Effector memory CD4-positive, alpha-beta T cell (primary cell): ENCODE measurements around the gene SLC25A1.

Experiments
- DNase-seq, 3 donors: peaks; one replicate each; pipeline ENCODE4 v3.0.0-alpha.2; 2020
- H3K27ac ChIP-seq: 2 replicates; pipeline ENCODE4 v1.7.0; 2013; ENCODE audit warnings: mild to moderate bottlenecking, low read length, moderate library complexity; ENCODE audit not compliant: insufficient read depth, poor library complexity, severe bottlenecking
- H3K27me3 ChIP-seq: replicated peaks from 2 replicates; pipeline ENCODE4 v1.7.0; 2013; ENCODE audit warnings: mild to moderate bottlenecking, low read length; ENCODE audit not compliant: insufficient read depth, control insufficient read depth, poor library complexity, severe bottlenecking
- H3K36me3 ChIP-seq: 2 replicates; pipeline ENCODE4 v1.7.0; 2013; ENCODE audit warnings: mild to moderate bottlenecking, low read length, moderate library complexity; ENCODE audit not compliant: control insufficient read depth, insufficient read depth
- H3K4me1 ChIP-seq: 2 replicates; pipeline ENCODE4 v1.7.0; 2013; ENCODE audit warnings: low read length, mild to moderate bottlenecking; ENCODE audit not compliant: control insufficient read depth, insufficient read depth, poor library complexity, severe bottlenecking
- H3K4me3 ChIP-seq: 2 replicates; pipeline ENCODE4 v1.7.0; 2013; ENCODE audit warnings: low read length, low read depth, mild to moderate bottlenecking; ENCODE audit not compliant: insufficient read depth, poor library complexity, severe bottlenecking
- H3K9me3 ChIP-seq: 2 replicates; pipeline ENCODE4 v1.7.0; 2013; ENCODE audit warnings: mild to moderate bottlenecking, low read length, moderate library complexity; ENCODE audit not compliant: control insufficient read depth

The SLC25A1 gene

GRCh38 chr22:19218541-19219233 lies 40.2 kb upstream of the SLC25A1 start:
- Histone ChIP-seq H3K4me1 (no peaks in the 10 kb centered on the region), H3K9me3 (no peaks in the 10 kb centered on the region), H3K4me3 (no peak overlapping the region), H3K27ac (no peak overlapping the region), H3K27me3 (no peaks in the 10 kb centered on the region), H3K36me3 (no peaks in the 10 kb centered on the region)
- no peak for DNase-seq

- Histone ChIP-seq H3K4me3 (no peak overlapping the region), H3K27me3 (no peaks in the 10 kb centered on the region), H3K36me3 (no peaks in the 10 kb centered on the region), H3K9me3 (no peaks in the 10 kb centered on the region), H3K27ac (no peak overlapping the region), H3K4me1 (no peaks in the 10 kb centered on the region)
- no peak for DNase-seq
Measured at GRCh38 chr22:19216579-19216978, 38.0 kb upstream of the SLC25A1 start.

DNA sequence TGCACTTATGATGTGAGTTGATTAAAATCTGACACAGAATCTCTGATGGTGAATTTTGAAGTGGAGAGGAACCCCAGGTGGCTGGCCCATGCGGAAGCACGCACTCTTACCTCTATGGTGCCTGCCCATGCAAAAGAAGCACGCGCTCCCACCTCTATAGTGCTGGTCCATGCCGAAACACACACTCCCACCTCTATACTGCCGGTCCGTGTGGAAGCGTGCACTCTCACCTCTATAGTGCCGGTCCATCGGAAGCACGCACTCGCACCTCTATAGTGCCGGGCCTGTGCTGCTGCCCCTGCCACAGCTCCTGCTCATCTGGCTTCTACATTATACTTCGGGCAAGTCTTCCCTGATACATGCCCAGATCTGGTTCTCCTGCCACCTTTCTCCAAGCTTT lies 36.8 kb upstream of the SLC25A1 start:
- H3K36me3 ChIP-seq = no peaks in the 10 kb centered on the region
- H3K4me3 ChIP-seq = no peak overlapping the region
- no peak for DNase-seq
- H3K27me3 ChIP-seq = no peaks in the 10 kb centered on the region
- H3K9me3 ChIP-seq = no peaks in the 10 kb centered on the region
- H3K4me1 ChIP-seq = no peaks in the 10 kb centered on the region
- no peak overlapping the region for H3K27ac ChIP-seq

DNA sequence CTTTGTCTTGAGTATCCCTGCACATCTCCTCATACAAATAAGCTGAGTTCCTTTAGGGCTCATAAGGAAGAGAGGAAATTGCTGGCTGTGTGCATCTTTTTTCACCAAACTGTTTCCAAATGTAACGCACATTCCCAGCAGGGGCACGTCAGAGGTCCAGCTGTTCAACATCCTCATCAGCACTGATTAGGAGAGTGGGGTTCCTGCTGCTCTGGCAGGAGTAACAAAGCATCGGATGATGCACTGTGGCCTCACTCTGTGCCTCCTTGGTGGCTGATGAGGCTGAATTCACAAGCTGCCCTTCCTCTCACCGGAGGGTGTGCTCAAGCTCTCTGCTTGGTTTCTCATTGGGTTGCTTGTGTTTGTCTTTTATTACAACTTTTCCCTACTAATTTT lies 35.5 kb upstream of the SLC25A1 start:
- Histone ChIP-seq H3K4me3 (no peak overlapping the region), H3K4me1 (no peaks in the 10 kb centered on the region), H3K27ac (no peak overlapping the region), H3K27me3 (no peaks in the 10 kb centered on the region), H3K9me3 (no peaks in the 10 kb centered on the region), H3K36me3 (no peaks in the 10 kb centered on the region)
- no peak for DNase-seq

DNA sequence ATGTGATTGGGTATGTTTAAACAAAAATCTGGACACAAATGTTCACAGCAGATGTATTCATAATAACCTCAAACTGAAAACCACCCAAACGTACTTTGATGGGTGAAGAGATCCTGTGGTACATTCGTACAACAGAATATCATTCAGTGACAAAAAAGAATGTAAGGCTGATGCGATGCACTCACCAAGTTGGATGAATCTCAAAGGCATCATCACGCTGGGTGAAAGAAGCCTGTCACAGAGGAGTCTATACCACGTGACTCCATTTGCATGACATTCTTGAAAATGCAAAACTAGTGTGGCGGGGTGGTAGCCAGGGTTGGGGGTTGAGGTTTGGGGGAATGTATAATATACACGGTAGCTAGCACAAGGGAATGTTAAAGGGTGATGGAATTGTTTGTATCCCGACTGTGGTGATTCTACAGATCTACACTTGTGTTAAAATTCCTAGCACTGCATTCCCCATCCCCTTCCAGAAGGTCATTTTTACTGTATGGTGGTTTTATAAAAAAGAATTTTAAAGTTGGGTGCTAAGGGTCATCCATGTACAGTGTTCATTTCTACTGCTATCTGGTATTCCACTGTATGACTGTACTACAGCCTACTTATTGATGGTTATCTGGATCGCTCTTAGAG lies 35.0 kb upstream of the SLC25A1 start:
- Histone ChIP-seq H3K36me3 (no peaks in the 10 kb centered on the region), H3K9me3 (no peaks in the 10 kb centered on the region), H3K27me3 (no peaks in the 10 kb centered on the region), H3K27ac (no peak overlapping the region), H3K4me1 (no peaks in the 10 kb centered on the region), H3K4me3 (no peak overlapping the region)
- no peak for DNase-seq

GRCh38 chr22:19213001-19213400 lies 34.5 kb upstream of the SLC25A1 start:
- no peak overlapping the region for H3K27ac ChIP-seq
- no peaks in the 10 kb centered on the region for H3K4me1 ChIP-seq
- no peaks in the 10 kb centered on the region for H3K36me3 ChIP-seq
- H3K4me3 ChIP-seq = no peak overlapping the region
- DNase-seq = no peak
- no peaks in the 10 kb centered on the region for H3K9me3 ChIP-seq
- H3K27me3 ChIP-seq = no peaks in the 10 kb centered on the region

- Histone ChIP-seq H3K9me3 (no peaks in the 10 kb centered on the region), H3K27me3 (no peaks in the 10 kb centered on the region), H3K27ac (no peak overlapping the region), H3K36me3 (no peaks in the 10 kb centered on the region), H3K4me3 (no peak overlapping the region), H3K4me1 (no peaks in the 10 kb centered on the region)
- DNase-seq = no peak
Measured at GRCh38 chr22:19212302-19212870, 33.9 kb upstream of the SLC25A1 start.

DNA sequence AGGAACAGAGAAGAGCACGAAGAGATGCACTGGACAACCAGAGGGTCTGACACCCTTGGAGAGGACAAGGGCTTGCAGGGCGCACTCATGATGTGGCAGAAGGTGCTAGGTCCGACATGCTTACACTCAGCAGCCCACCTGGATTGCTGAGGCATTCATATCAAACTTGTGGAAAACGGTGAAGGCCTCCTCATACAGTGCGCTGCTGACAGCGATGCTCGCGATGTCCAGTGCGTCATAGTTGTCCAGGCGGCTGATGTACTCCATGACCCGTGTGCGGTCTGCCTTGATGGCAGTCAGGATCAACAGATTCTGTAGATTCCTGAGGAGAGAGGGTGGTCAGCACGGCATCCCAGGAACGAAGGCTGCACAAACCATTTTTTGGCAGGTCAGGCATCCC lies 31.7 kb upstream of the SLC25A1 start:
- H3K36me3 ChIP-seq = no peaks in the 10 kb centered on the region

DNA sequence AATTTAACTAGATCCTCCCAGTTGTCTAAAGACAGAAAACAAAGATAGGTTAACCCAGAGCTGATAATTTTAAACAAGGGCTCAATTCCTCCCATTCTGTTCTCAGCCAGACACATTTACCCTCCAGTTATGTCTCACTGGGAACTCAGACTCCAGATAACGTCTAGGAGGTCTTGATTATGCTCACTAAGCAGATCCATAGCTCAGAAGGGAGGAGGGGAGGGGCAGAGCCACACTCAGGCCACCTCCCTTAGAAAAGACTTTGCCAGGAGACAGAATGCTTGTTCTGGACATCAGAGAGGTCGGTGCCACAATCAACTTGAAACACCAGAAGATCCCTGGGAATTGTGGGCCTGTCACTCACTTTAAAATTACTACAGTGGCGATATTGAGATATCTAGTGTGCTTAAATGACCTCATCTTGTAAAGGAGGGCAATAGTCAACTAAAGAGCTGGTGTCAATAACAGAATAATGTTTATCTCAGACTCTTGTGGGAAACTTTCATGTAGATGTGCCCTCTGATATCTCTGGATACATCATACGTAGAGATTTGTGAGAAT lies 29.8 kb upstream of the SLC25A1 start:
- DNase-seq = no peak
- H3K9me3 ChIP-seq = no peaks in the 10 kb centered on the region
- H3K4me1 ChIP-seq = no peaks in the 10 kb centered on the region
- no peaks in the 10 kb centered on the region for H3K36me3 ChIP-seq
- no peak overlapping the region for H3K27ac ChIP-seq
- H3K27me3 ChIP-seq = no peaks in the 10 kb centered on the region
- H3K4me3 ChIP-seq = no peak overlapping the region

More for the DNA sequence above, 31.7 kb upstream of the SLC25A1 start:
- no peak for DNase-seq
- Histone ChIP-seq H3K9me3 (no peaks in the 10 kb centered on the region), H3K4me3 (no peak overlapping the region), H3K27me3 (no peaks in the 10 kb centered on the region), H3K27ac (no peak overlapping the region), H3K4me1 (no peaks in the 10 kb centered on the region)

DNA sequence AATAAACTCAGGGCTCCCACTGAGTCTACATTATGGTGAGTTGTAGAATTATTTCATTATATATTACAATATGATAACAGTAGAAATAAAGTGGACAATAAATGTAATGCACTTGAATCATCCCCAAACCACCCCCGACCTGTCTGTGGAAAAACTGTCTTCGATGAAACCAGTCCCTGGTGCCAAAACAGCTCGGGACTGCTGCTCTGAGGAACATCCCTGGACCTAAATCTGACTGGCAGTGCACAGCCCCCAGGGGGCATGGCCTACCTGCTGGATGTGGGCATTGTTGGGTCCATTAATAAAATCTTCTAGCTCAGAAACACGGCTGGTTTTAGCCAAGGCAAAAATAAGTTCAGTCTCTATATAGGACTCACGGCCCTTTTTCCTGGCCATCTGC lies 29.3 kb upstream of the SLC25A1 start:
- H3K36me3 ChIP-seq = no peaks in the 10 kb centered on the region
- no peaks in the 10 kb centered on the region for H3K9me3 ChIP-seq
- no peaks in the 10 kb centered on the region for H3K4me1 ChIP-seq
- no peak overlapping the region for H3K4me3 ChIP-seq
- no peak for DNase-seq
- no peak overlapping the region for H3K27ac ChIP-seq
- H3K27me3 ChIP-seq = no peaks in the 10 kb centered on the region
